SU-DHL-6 (cell line): ENCODE data around the gene CFAP58.

Source experiments
- EZH2phosphoT487 ChIP-seq: fragments of 200-600 bp; sonication (generic), shearing (Covaris generic); conservative IDR thresholded peaks from 2 replicates; pipeline ENCODE4 v1.6.1; 2018; ENCODE audit warnings: mild to moderate bottlenecking, antibody characterized with exemption, low read length, moderate library complexity, mixed read lengths
- TF ChIP-seq, protein P1 (sequence below): fragments of 200-600 bp; sonication (generic); IDR thresholded peaks from one replicate; pipeline ENCODE4 v1.5.1; 2017; ENCODE audit warnings: antibody characterized with exemption, mild to moderate bottlenecking, low read length, moderate library complexity; ENCODE audit not compliant: insufficient read depth, poor library complexity, severe bottlenecking

DNA sequence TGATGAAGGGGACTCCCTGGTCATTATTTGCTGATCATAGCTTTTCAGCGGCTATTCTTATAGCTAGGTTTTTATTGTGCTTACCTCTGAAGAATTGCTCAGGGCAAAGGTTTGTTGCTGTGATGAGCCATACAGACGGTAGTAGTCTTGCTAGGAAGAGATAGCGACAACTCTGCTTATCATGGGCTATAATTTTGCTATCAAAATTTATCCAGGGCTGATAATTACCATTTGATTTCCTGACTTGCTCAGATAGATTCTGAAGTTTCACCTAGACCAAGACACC, 103.9 kb downstream of the CFAP58 start:
- TF ChIP-seq, protein P1, sequence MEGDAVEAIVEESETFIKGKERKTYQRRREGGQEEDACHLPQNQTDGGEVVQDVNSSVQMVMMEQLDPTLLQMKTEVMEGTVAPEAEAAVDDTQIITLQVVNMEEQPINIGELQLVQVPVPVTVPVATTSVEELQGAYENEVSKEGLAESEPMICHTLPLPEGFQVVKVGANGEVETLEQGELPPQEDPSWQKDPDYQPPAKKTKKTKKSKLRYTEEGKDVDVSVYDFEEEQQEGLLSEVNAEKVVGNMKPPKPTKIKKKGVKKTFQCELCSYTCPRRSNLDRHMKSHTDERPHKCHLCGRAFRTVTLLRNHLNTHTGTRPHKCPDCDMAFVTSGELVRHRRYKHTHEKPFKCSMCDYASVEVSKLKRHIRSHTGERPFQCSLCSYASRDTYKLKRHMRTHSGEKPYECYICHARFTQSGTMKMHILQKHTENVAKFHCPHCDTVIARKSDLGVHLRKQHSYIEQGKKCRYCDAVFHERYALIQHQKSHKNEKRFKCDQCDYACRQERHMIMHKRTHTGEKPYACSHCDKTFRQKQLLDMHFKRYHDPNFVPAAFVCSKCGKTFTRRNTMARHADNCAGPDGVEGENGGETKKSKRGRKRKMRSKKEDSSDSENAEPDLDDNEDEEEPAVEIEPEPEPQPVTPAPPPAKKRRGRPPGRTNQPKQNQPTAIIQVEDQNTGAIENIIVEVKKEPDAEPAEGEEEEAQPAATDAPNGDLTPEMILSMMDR: no peak
- TF ChIP-seq EZH2phosphoT487: no peak
